ENCODE data around the gene TXN2.

The TXN2 gene

GRCh38 chr22:36470994-36471331, 10.5 kb downstream of the TXN2 start:
- no peak overlapping the region for H2AFZ ChIP-seq (ENCODE audit: low read depth, low read length)
- no peak overlapping the region for H3K4me3 ChIP-seq (ENCODE audit: low read length)
- H3K27me3 ChIP-seq (ENCODE audit: insufficient read depth, low read length), result no peaks in the 10 kb centered on the region
- H3K4me1 ChIP-seq (ENCODE audit: insufficient read depth, low read length), result peaks cover 2% of the 10 kb centered on the region
- peaks cover 31% of the 10 kb centered on the region for H3K36me3 ChIP-seq (ENCODE audit: insufficient read depth, low read length)
- no peaks in the 10 kb centered on the region for H3K9me3 ChIP-seq (ENCODE audit: low read length)

GRCh38 chr22:36470162-36470993, 11.1 kb downstream of the TXN2 start:
- Histone ChIP-seq H3K27me3 (ENCODE audit: insufficient read depth, low read length) (no peaks in the 10 kb centered on the region), H3K4me1 (ENCODE audit: insufficient read depth, low read length) (peaks cover 2% of the 10 kb centered on the region), H3K9me3 (ENCODE audit: low read length) (no peaks in the 10 kb centered on the region), H3K4me3 (ENCODE audit: low read length) (no peak overlapping the region), H2AFZ (ENCODE audit: low read depth, low read length) (no peak overlapping the region), H3K36me3 (ENCODE audit: insufficient read depth, low read length) (peaks cover 28% of the 10 kb centered on the region)

GRCh38 chr22:36469094-36469710, 12.2 kb downstream of the TXN2 start:
- Histone ChIP-seq H3K9me3 (ENCODE audit: low read length) (no peaks in the 10 kb centered on the region), H3K27me3 (ENCODE audit: insufficient read depth, low read length) (no peaks in the 10 kb centered on the region), H3K36me3 (ENCODE audit: insufficient read depth, low read length) (peaks cover 21% of the 10 kb centered on the region), H2AFZ (ENCODE audit: low read depth, low read length) (no peak overlapping the region), H3K4me1 (ENCODE audit: insufficient read depth, low read length) (peaks cover 2% of the 10 kb centered on the region), H3K4me3 (ENCODE audit: low read length) (no peak overlapping the region)

GRCh38 chr22:36467946-36468345, 13.5 kb downstream of the TXN2 start:
- Histone ChIP-seq H3K4me3 (ENCODE audit: low read length) (no peak overlapping the region), H2AFZ (ENCODE audit: low read depth, low read length) (no peak overlapping the region), H3K36me3 (ENCODE audit: insufficient read depth, low read length) (peaks cover 13% of the 10 kb centered on the region), H3K9me3 (ENCODE audit: low read length) (no peaks in the 10 kb centered on the region), H3K4me1 (ENCODE audit: insufficient read depth, low read length) (peaks cover 2% of the 10 kb centered on the region), H3K27me3 (ENCODE audit: insufficient read depth, low read length) (no peaks in the 10 kb centered on the region)

- no peaks in the 10 kb centered on the region for H3K27me3 ChIP-seq (ENCODE audit: insufficient read depth, low read length)
- no peak overlapping the region for H3K4me3 ChIP-seq (ENCODE audit: low read length)
- H3K36me3 ChIP-seq (ENCODE audit: insufficient read depth, low read length), result peaks cover 13% of the 10 kb centered on the region
- peaks cover 2% of the 10 kb centered on the region for H3K4me1 ChIP-seq (ENCODE audit: insufficient read depth, low read length)
- no peaks in the 10 kb centered on the region for H3K9me3 ChIP-seq (ENCODE audit: low read length)
- H2AFZ ChIP-seq (ENCODE audit: low read depth, low read length), result no peak overlapping the region
These were observed 14.2 kb downstream of the TXN2 start for GRCh38 chr22:36467042-36467810.

GRCh38 chr22:36466258-36466657, 15.2 kb downstream of the TXN2 start:
- H3K4me1 ChIP-seq (ENCODE audit: insufficient read depth, low read length), result peaks cover 2% of the 10 kb centered on the region
- no peaks in the 10 kb centered on the region for H3K9me3 ChIP-seq (ENCODE audit: low read length)
- H2AFZ ChIP-seq (ENCODE audit: low read depth, low read length), result no peak overlapping the region
- no peak overlapping the region for H3K4me3 ChIP-seq (ENCODE audit: low read length)
- H3K27me3 ChIP-seq (ENCODE audit: insufficient read depth, low read length), result no peaks in the 10 kb centered on the region
- peaks cover 13% of the 10 kb centered on the region for H3K36me3 ChIP-seq (ENCODE audit: insufficient read depth, low read length)

GRCh38 chr22:36465232-36466021, 16.0 kb downstream of the TXN2 start:
- no peak overlapping the region for H3K4me3 ChIP-seq (ENCODE audit: low read length)
- H3K9me3 ChIP-seq (ENCODE audit: low read length), result no peaks in the 10 kb centered on the region
- H3K27me3 ChIP-seq (ENCODE audit: insufficient read depth, low read length), result no peaks in the 10 kb centered on the region
- no peak overlapping the region for H2AFZ ChIP-seq (ENCODE audit: low read depth, low read length)
- peaks cover 8% of the 10 kb centered on the region for H3K36me3 ChIP-seq (ENCODE audit: insufficient read depth, low read length)
- peaks cover 2% of the 10 kb centered on the region for H3K4me1 ChIP-seq (ENCODE audit: insufficient read depth, low read length)

- H3K36me3 ChIP-seq (ENCODE audit: insufficient read depth, low read length), result peaks cover 8% of the 10 kb centered on the region
- H2AFZ ChIP-seq (ENCODE audit: low read depth, low read length), result no peak overlapping the region
- H3K4me1 ChIP-seq (ENCODE audit: insufficient read depth, low read length), result no peaks in the 10 kb centered on the region
- H3K9me3 ChIP-seq (ENCODE audit: low read length), result no peaks in the 10 kb centered on the region
- no peaks in the 10 kb centered on the region for H3K27me3 ChIP-seq (ENCODE audit: insufficient read depth, low read length)
- no peak overlapping the region for H3K4me3 ChIP-seq (ENCODE audit: low read length)
These were observed 16.7 kb downstream of the TXN2 start for GRCh38 chr22:36464715-36465231.

- Histone ChIP-seq H3K9me3 (ENCODE audit: low read length) (no peaks in the 10 kb centered on the region), H3K4me3 (ENCODE audit: low read length) (no peak overlapping the region), H3K27me3 (ENCODE audit: insufficient read depth, low read length) (no peaks in the 10 kb centered on the region), H3K4me1 (ENCODE audit: insufficient read depth, low read length) (peaks cover 6% of the 10 kb centered on the region), H3K36me3 (ENCODE audit: insufficient read depth, low read length) (peaks cover 8% of the 10 kb centered on the region), H2AFZ (ENCODE audit: low read depth, low read length) (no peak overlapping the region)
These were observed 17.7 kb downstream of the TXN2 start for GRCh38 chr22:36463783-36464184.

- H3K9me3 ChIP-seq (ENCODE audit: low read length), result no peaks in the 10 kb centered on the region
- no peak overlapping the region for H2AFZ ChIP-seq (ENCODE audit: low read depth, low read length)
- H3K27me3 ChIP-seq (ENCODE audit: insufficient read depth, low read length), result no peaks in the 10 kb centered on the region
- no peak overlapping the region for H3K4me3 ChIP-seq (ENCODE audit: low read length)
- peaks cover 6% of the 10 kb centered on the region for H3K4me1 ChIP-seq (ENCODE audit: insufficient read depth, low read length)
- H3K36me3 ChIP-seq (ENCODE audit: insufficient read depth, low read length), result peaks cover 8% of the 10 kb centered on the region
These were observed 19.5 kb downstream of the TXN2 start for GRCh38 chr22:36461665-36462649.

GRCh38 chr22:36460202-36460601, 21.2 kb downstream of the TXN2 start:
- Histone ChIP-seq H3K4me3 (ENCODE audit: low read length) (no peak overlapping the region), H3K27me3 (ENCODE audit: insufficient read depth, low read length) (no peaks in the 10 kb centered on the region), H2AFZ (ENCODE audit: low read depth, low read length) (no peak overlapping the region)

More at GRCh38 chr22:36460202-36460601, 21.2 kb downstream of the TXN2 start:
- H3K4me1 ChIP-seq (ENCODE audit: insufficient read depth, low read length), result peaks cover 6% of the 10 kb centered on the region
- no peaks in the 10 kb centered on the region for H3K36me3 ChIP-seq (ENCODE audit: insufficient read depth, low read length)
- no peaks in the 10 kb centered on the region for H3K9me3 ChIP-seq (ENCODE audit: low read length)

Data from neuron (in vitro differentiated cells).